HepG2 (cell line): ENCODE data around the gene DAPP1. TPM values are rescaled to one million over a fixed set of nuclear protein-coding genes. Genes with fewer than 3 reads are reported as not detected.

ENCODE experiments used
- ATAC-seq: fragments of 200-7000 bp; cut with Tn5 transposase; 3 replicates; pipeline ENCODE4 v1.9.1; 2020; ENCODE audit warnings: mild to moderate bottlenecking, moderate library complexity
- BruUV-seq: library from RNA; stranded (reverse); fragments of 400-500 nt; replicated peaks from 2 replicates; lab custom pipeline; 2021; lab: Mats Ljungman, UMichigan
- CTCF ChIA-PET: fragments of 300-600 bp; formaldehyde crosslinking; extraction: SDS; loops from one replicate; lab custom pipeline; 2021; ENCODE audit warnings: low total read pairs, inconsistent platforms, low intra/inter-chr PET ratio; lab: Yijun Ruan, JAX
- POLR2A ChIA-PET: fragments of 350-600 bp; sonication (Branson Sonifier 250); formaldehyde crosslinking; loops from one replicate; lab custom pipeline; 2020; ENCODE audit warnings: antibody characterized with exemption, inconsistent platforms; lab: Yijun Ruan, JAX
- DNase-seq: peaks from one replicate; pipeline ENCODE4 v3.0.0-alpha.2; 2015; ENCODE audit warnings: low spot score
- FAIRE-seq: peaks from 3 replicates; lab custom pipeline; 2011; peaks lifted over from hg19 to GRCh38; lab: Jason Lieb, UNC
- H2AFZ ChIP-seq: one replicate; pipeline ENCODE4 v1.6.1; 2011; ENCODE audit warnings: low read length, inconsistent platforms
- H3K27ac ChIP-seq: fragments of 300-600 bp; 3 replicates; pipeline ENCODE4 v1.8.0; 2011; ENCODE audit warnings: mixed run types, mild to moderate bottlenecking, mixed read lengths, low read length, inconsistent platforms; ENCODE audit not compliant: insufficient read depth; ENCODE audit errors: extremely low read length
- H3K27me3 ChIP-seq, 2 experiments: fragments of 200-600 bp in 1 of 2; 2 replicates in 1 of 2; 3 replicates in 1 of 2; pipeline versions ENCODE4 v1.6.0 to v1.8.0; 2011; ENCODE audit warnings: low read length in 2 of 2, mild to moderate bottlenecking in 2 of 2, moderate library complexity in 2 of 2, inconsistent platforms in 1 of 2; ENCODE audit not compliant: insufficient read depth in 2 of 2, control insufficient read depth in 1 of 2
- H3K36me3 ChIP-seq, 2 experiments: fragments of 200-600 bp in 1 of 2; replicated peaks in 1 of 2; 2 replicates in 1 of 2; 3 replicates in 1 of 2; pipeline versions ENCODE4 v1.5.1 to v1.8.0; 2011; ENCODE audit warnings: low read length in 2 of 2, inconsistent platforms in 1 of 2; ENCODE audit not compliant: insufficient read depth in 2 of 2, control insufficient read depth in 1 of 2
- H3K4me1 ChIP-seq: 2 replicates; pipeline ENCODE4 v1.5.1; 2012; ENCODE audit warnings: low read length, inconsistent platforms; ENCODE audit not compliant: insufficient read depth
- H3K4me2 ChIP-seq: 2 replicates; pipeline ENCODE4 v1.6.0; 2011; ENCODE audit warnings: low read depth, low read length, inconsistent platforms
- H3K4me3 ChIP-seq, 3 experiments: fragments of 200-600 bp in 1 of 3; sonication (generic), shearing (Covaris generic) in 1 of 3; replicated peaks in 1 of 3; 2 replicates each; pipeline ENCODE4 v1.5.1; 2011 to 2016; ENCODE audit warnings: low read length in 3 of 3, inconsistent platforms in 2 of 3, low read depth in 2 of 3, mild to moderate bottlenecking in 2 of 3, control low read depth in 1 of 3, mixed read lengths in 1 of 3; ENCODE audit not compliant: insufficient read depth in 1 of 3
- H3K79me2 ChIP-seq: one replicate; pipeline ENCODE4 v1.6.1; 2011; ENCODE audit warnings: low read length, inconsistent platforms; ENCODE audit not compliant: insufficient read depth
- H3K9ac ChIP-seq: 2 replicates; pipeline ENCODE4 v1.6.0; 2011; ENCODE audit warnings: mild to moderate bottlenecking, low read depth, low read length, inconsistent platforms; ENCODE audit not compliant: insufficient read depth
- H3K9me3 ChIP-seq: 2 replicates; pipeline ENCODE4 v1.5.1; 2012; ENCODE audit warnings: mild to moderate bottlenecking, low read length
- H4K20me1 ChIP-seq: 2 replicates; pipeline ENCODE4 v1.6.0; 2011; ENCODE audit warnings: inconsistent platforms, mild to moderate bottlenecking, low read length, moderate library complexity; ENCODE audit not compliant: insufficient read depth
- AKNA ChIP-seq: sonication (generic); formaldehyde crosslinking; IDR thresholded peaks from 2 replicates; pipeline ENCODE4 v1.4.0; 2020; ENCODE audit warnings: missing genetic modification reagents, borderline replicate concordance
- CBFB ChIP-seq: sonication (generic); formaldehyde crosslinking; IDR thresholded peaks from 2 replicates; pipeline ENCODE4 v1.4.0; 2020; ENCODE audit warnings: missing genetic modification reagents
- CREBL2 ChIP-seq: sonication (generic); formaldehyde crosslinking; IDR thresholded peaks from 2 replicates; pipeline ENCODE4 v1.8.1; 2023; ENCODE audit warnings: missing genetic modification reagents, mild to moderate bottlenecking, borderline replicate concordance
- ZNF720 ChIP-seq: sonication (generic); formaldehyde crosslinking; IDR thresholded peaks from 2 replicates; pipeline ENCODE4 v1.4.0; 2020; ENCODE audit warnings: missing genetic modification reagents
- WGBS: methylation state at CpG from one replicate; pipeline ENCODE4 v1.1.6; 2017; ENCODE audit warnings: low lambda C conversion rate; 5-methylcytosine and 5-hydroxymethylcytosine counted together
- in situ Hi-C: cut with HindIII; loops from 2 replicates; pipeline ENCODE4 v1.10.0; 2017; ENCODE audit warnings: low pct_unique_long_range_greater_than_20kb; ENCODE audit not compliant: extremely low pct_ligation_motif_present
- intact Hi-C: fragments of 100-400 bp; cut with micrococcal nuclease; formaldehyde crosslinking; loops from one replicate; pipeline ENCODE4 v1.10.0; 2022; ENCODE audit not compliant: unreplicated experiment
- polyA plus RNA-seq, 8 experiments: library from polyadenylated mRNA; depleted of rRNA in 3 of 8; stranded (reverse) in 7 of 8; unstranded in 1 of 8; fragments of >200 nt; fragmentation: Illumina TruSeq in 4 of 8; extraction: Trizol in 4 of 8; gene quantifications; 2 replicates each; pipeline versions ENCODE4 v1.2.1 to v1.2.3, GENCODE V29; 2011 to 2016; ENCODE audit warnings: low read depth in 4 of 8, missing spikeins in 1 of 8, mixed read lengths in 1 of 8; ENCODE audit not compliant: insufficient read depth in 1 of 8
- total RNA-seq, 5 experiments: library from RNA; depleted of rRNA; stranded (reverse); fragments of >200 nt; fragmentation: Illumina TruSeq; extraction: Trizol; gene quantifications; 2 replicates each; pipeline ENCODE4 v1.2.3, GENCODE V29; 2016; ENCODE audit warnings: low read depth in 1 of 5

The DAPP1 gene
- total and polyA plus RNA-seq, 2 of the 13 experiments (the other 11 are each of a cell fraction or from before 2014, with no cell fraction given): not detected

- no peak for TF ChIP-seq AKNA (CRISPR knock-in tag)
Measured at GRCh38 chr4:99801005-99801699, 15.5 kb upstream of the DAPP1 start (continued).

GRCh38 chr4:99803566-99804101 is 13.0 kb upstream of the DAPP1 start:
- BruUV-seq: no TSS peak
- Histone ChIP-seq H3K4me1 (no peaks in the 10 kb centered on the region), H3K27ac (no peak overlapping the region), H3K27me3 (no peaks in the 10 kb centered on the region; a peak in 1 of 5 replicates), H3K36me3 (no peaks in the 10 kb centered on the region), H3K79me2 (no peaks in the 10 kb centered on the region), H3K9ac (no peak overlapping the region), H3K4me3 (no peak overlapping the region), H2AFZ (no peak overlapping the region), H4K20me1 (no peaks in the 10 kb centered on the region), H3K4me2 (no peak overlapping the region), H3K9me3 (no peaks in the 10 kb centered on the region)
- no peak for DNase-seq
- 25% methylated on average over 4 of the region's 4 CpGs for WGBS
- ChIA-PET CTCF (no interaction called here), POLR2A (no interaction called here)
- FAIRE-seq: no peak
- intact Hi-C loops: no loop called here
- ATAC-seq: no peak
- in situ Hi-C loops: no loop called here
- no peak for TF ChIP-seq CREBL2 (CRISPR knock-in tag)
- TF ChIP-seq CBFB: no peak
- no peak for TF ChIP-seq ZNF720 (CRISPR knock-in tag)
